IMR-90 (cell line): ENCODE measurements around the gene CD8B2. TPM values are rescaled to one million over a fixed set of nuclear protein-coding genes. Genes with fewer than 3 reads are reported as not detected.

Experiments
- ATAC-seq: fragments of 200-7000 bp; cut with Tn5 transposase; 2 replicates; pipeline ENCODE4 v1.9.1; 2020; ENCODE audit warnings: low read depth, mild to moderate bottlenecking, moderate library complexity
- BruUV-seq: library from RNA; stranded (reverse); fragments of 400-500 nt; replicated peaks from 2 replicates; lab custom pipeline; 2021; lab: Mats Ljungman, UMichigan
- CTCF ChIA-PET: fragments of 300-600 bp; formaldehyde crosslinking; extraction: SDS; loops from one replicate; lab custom pipeline; 2021; ENCODE audit warnings: antibody characterized with exemption; lab: Yijun Ruan, JAX
- POLR2A ChIA-PET: fragments of 300-600 bp; sonication (Branson Sonifier 250); formaldehyde crosslinking; loops from one replicate; lab custom pipeline; 2022; ENCODE audit warnings: antibody characterized with exemption; ENCODE audit not compliant: unreplicated experiment; lab: Charles Lee
- DNase-seq: peaks from one replicate; pipeline ENCODE4 v3.0.0; 2013
- H2AFZ ChIP-seq: replicated peaks from 2 replicates; pipeline ENCODE3; 2013; ENCODE audit warnings: low read length, mild to moderate bottlenecking; ENCODE audit not compliant: poor library complexity
- H2AK5ac ChIP-seq: 2 replicates; pipeline ENCODE4 v1.6.1; 2013; ENCODE audit warnings: low read depth, low read length, inconsistent platforms
- H2AK9ac ChIP-seq: replicated peaks from 2 replicates; pipeline ENCODE3; 2013; ENCODE audit warnings: mild to moderate bottlenecking, low read depth, low read length, moderate library complexity; ENCODE audit not compliant: poor library complexity
- H2BK120ac ChIP-seq: 2 replicates; pipeline ENCODE4 v1.6.1; 2013; ENCODE audit warnings: low read depth, low read length, inconsistent platforms
- H2BK15ac ChIP-seq: 3 replicates; pipeline ENCODE4 v1.6.1; 2013; ENCODE audit warnings: low read depth, low read length, inconsistent platforms
- H2BK20ac ChIP-seq: 2 replicates; pipeline ENCODE4 v1.6.1; 2013; ENCODE audit warnings: low read depth, mild to moderate bottlenecking, inconsistent platforms, low read length, moderate library complexity
- H2BK5ac ChIP-seq: 2 replicates; pipeline ENCODE4 v1.6.1; 2013; ENCODE audit warnings: mild to moderate bottlenecking, low read depth, low read length, inconsistent platforms; ENCODE audit not compliant: poor library complexity, severe bottlenecking
- H3K14ac ChIP-seq: replicated peaks from 2 replicates; pipeline ENCODE4 v1.6.1; 2013; ENCODE audit warnings: low read depth, low read length, inconsistent platforms
- H3K18ac ChIP-seq: 2 replicates; pipeline ENCODE4 v1.6.1; 2013; ENCODE audit warnings: low read depth, low read length, control low read depth
- H3K23ac ChIP-seq: 2 replicates; pipeline ENCODE4 v1.6.1; 2013; ENCODE audit warnings: low read depth, low read length, inconsistent platforms
- H3K27ac ChIP-seq: 2 replicates; pipeline ENCODE4 v1.5.1; 2013; ENCODE audit warnings: mild to moderate bottlenecking, control low read depth, low read length; ENCODE audit not compliant: insufficient read depth
- H3K27me3 ChIP-seq: 2 replicates; pipeline ENCODE4 v1.6.1; 2013; ENCODE audit warnings: low read length; ENCODE audit not compliant: control insufficient read depth, insufficient read depth
- H3K36me3 ChIP-seq: 2 replicates; pipeline ENCODE4 v1.6.1; 2013; ENCODE audit warnings: low read length, mixed read lengths; ENCODE audit not compliant: control insufficient read depth, insufficient read depth
- H3K4ac ChIP-seq: 2 replicates; pipeline ENCODE4 v1.6.1; 2013; ENCODE audit warnings: low read depth, low read length, inconsistent platforms
- H3K4me1 ChIP-seq: 2 replicates; pipeline ENCODE4 v1.6.1; 2013; ENCODE audit warnings: low read length, mixed read lengths; ENCODE audit not compliant: control insufficient read depth, insufficient read depth
- H3K4me2 ChIP-seq: 2 replicates; pipeline ENCODE4 v1.6.1; 2013; ENCODE audit warnings: low read depth, mild to moderate bottlenecking, control low read depth, low read length, moderate library complexity
- H3K4me3 ChIP-seq: 2 replicates; pipeline ENCODE4 v1.5.1; 2013; ENCODE audit warnings: low read depth, mild to moderate bottlenecking, control low read depth, low read length, moderate library complexity; ENCODE audit not compliant: insufficient read depth
- H3K56ac ChIP-seq: 2 replicates; pipeline ENCODE4 v1.6.1; 2013; ENCODE audit warnings: low read length, inconsistent platforms; ENCODE audit not compliant: insufficient read depth; ENCODE audit errors: extremely low read depth
- H3K79me1 ChIP-seq, 2 experiments: 2 replicates each; pipeline ENCODE4 v1.6.1; 2013; ENCODE audit warnings: low read length in 2 of 2, inconsistent platforms in 1 of 2, low read depth in 1 of 2
- H3K9ac ChIP-seq: 2 replicates; pipeline ENCODE4 v1.6.1; 2013; ENCODE audit warnings: low read depth, low read length, control low read depth
- H3K9me1 ChIP-seq: 2 replicates; pipeline ENCODE4 v1.6.1; 2013; ENCODE audit warnings: low read length, inconsistent platforms; ENCODE audit not compliant: insufficient read depth
- H3K9me3 ChIP-seq: 2 replicates; pipeline ENCODE4 v1.6.1; 2013; ENCODE audit warnings: low read length; ENCODE audit not compliant: control insufficient read depth, insufficient read depth
- H4K20me1 ChIP-seq: 2 replicates; pipeline ENCODE4 v1.6.1; 2013; ENCODE audit warnings: low read length, inconsistent platforms; ENCODE audit not compliant: insufficient read depth
- H4K5ac ChIP-seq: 2 replicates; pipeline ENCODE4 v1.6.1; 2013; ENCODE audit warnings: mild to moderate bottlenecking, low read depth, low read length, control low read depth
- H4K8ac ChIP-seq, 2 experiments: 2 replicates each; pipeline ENCODE4 v1.6.1; 2013; ENCODE audit warnings: low read depth in 2 of 2, low read length in 2 of 2, control low read depth in 1 of 2, inconsistent platforms in 1 of 2
- H4K91ac ChIP-seq: 2 replicates; pipeline ENCODE4 v1.6.1; 2013; ENCODE audit warnings: low read depth, low read length, inconsistent platforms; ENCODE audit not compliant: insufficient read depth
- CEBPB ChIP-seq: IDR thresholded peaks from 2 replicates; pipeline ENCODE4 v1.6.1; 2012; ENCODE audit warnings: low read depth, low read length, improper control_type of control experiment
- CHD1 ChIP-seq: IDR thresholded peaks from 2 replicates; pipeline ENCODE4 v1.6.1; 2012; ENCODE audit warnings: low read depth, low read length, improper control_type of control experiment
- WGBS, 2 experiments: methylation state at CpG; one replicate each; pipeline versions ENCODE4 v1.1.5 to v1.1.7; 2013; ENCODE audit warnings: missing lambda C conversion rate in 2 of 2; ENCODE audit not compliant: insufficient read length in 1 of 2; ENCODE audit errors: extremely low coverage in 2 of 2; 5-methylcytosine and 5-hydroxymethylcytosine counted together
- dilution Hi-C: fragments of 300-500 bp; cut with HindIII; formaldehyde crosslinking; loops from one replicate; pipeline ENCODE4 v1.14.3; 2018; ENCODE audit warnings: low sequenced_read_pairs; ENCODE audit not compliant: unreplicated experiment
- in situ Hi-C: fragments of 300-500 bp; cut with MboI; formaldehyde crosslinking; loops from 3 replicates; pipeline ENCODE4 v1.14.3; 2019; ENCODE audit warnings: low sequenced_read_pairs, inconsistent platforms, mixed read lengths
- intact Hi-C: fragments of 100-400 bp; cut with micrococcal nuclease; formaldehyde crosslinking; loops from 2 replicates; pipeline ENCODE4 v1.10.0; 2022
- polyA plus RNA-seq, 3 experiments: library from polyadenylated mRNA; depleted of rRNA; stranded (reverse); fragments of >200 nt; gene quantifications; 2 replicates each; pipeline ENCODE4 v1.2.3, GENCODE V29; 2012; ENCODE audit warnings: low replicate concordance in 1 of 3
- total RNA-seq: library from RNA; depleted of rRNA; stranded (reverse); fragments of >200 nt; gene quantifications from 2 replicates; pipeline ENCODE4 v1.2.3, GENCODE V29; 2012

The CD8B2 gene
- total and polyA plus RNA-seq, 2 of the 4 experiments (the other 2 are of a cell fraction): not detected

DNA sequence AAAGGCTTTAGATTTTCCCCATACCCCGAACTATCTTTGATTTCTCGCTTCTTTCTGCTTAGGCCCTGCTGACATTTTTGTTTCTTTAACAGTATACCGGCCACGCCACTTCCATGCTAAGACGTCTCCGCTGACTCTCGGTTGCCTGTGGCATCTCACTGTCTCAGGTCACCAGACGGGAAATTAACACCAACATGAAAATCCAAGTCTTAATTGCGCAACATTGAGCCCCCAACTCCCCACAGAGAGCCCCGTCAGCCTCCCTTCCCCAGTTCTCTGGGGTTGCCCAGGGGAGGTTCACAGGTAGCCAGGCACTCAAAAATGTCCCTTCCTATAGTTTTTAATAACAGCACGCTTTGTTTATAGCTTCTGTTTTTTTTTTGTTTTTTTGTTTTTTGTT is 30.2 kb downstream of the CD8B2 start:
- H2AK9ac ChIP-seq: no peak overlapping the region
- no peak overlapping the region for H4K8ac ChIP-seq
- no peak overlapping the region for H2BK120ac ChIP-seq
- dilution Hi-C loops (no loop called here), in situ Hi-C loops (no loop called here), intact Hi-C loops (no loop called here)
- no peaks in the 10 kb centered on the region for H3K27me3 ChIP-seq
- no peak overlapping the region for H3K4me3 ChIP-seq
- H3K36me3 ChIP-seq: no peaks in the 10 kb centered on the region
- no peak overlapping the region for H3K23ac ChIP-seq
- no peak overlapping the region for H3K14ac ChIP-seq
- H3K9me1 ChIP-seq: no peaks in the 10 kb centered on the region
- H2BK5ac ChIP-seq: no peak overlapping the region
- no peak overlapping the region for H3K27ac ChIP-seq
- H3K79me1 ChIP-seq: no peaks in the 10 kb centered on the region
- ChIA-PET POLR2A (no interaction called here), CTCF (no interaction called here)
- H4K91ac ChIP-seq: no peak overlapping the region
- ATAC-seq (no peak), DNase-seq (no peak)
- no peaks in the 10 kb centered on the region for H3K4me1 ChIP-seq
- BruUV-seq: no TSS peak
- no peak overlapping the region for H2AK5ac ChIP-seq
- H3K18ac ChIP-seq: no peak overlapping the region
- H3K9me3 ChIP-seq: no peaks in the 10 kb centered on the region
- no peak overlapping the region for H3K56ac ChIP-seq
- no peak overlapping the region for H2BK20ac ChIP-seq
- no peak overlapping the region for H2AFZ ChIP-seq
- no CpG with 5 or more reads among the region's 11 CpGs for WGBS, 2 experiments
- no peak overlapping the region for H2BK15ac ChIP-seq
- no peak overlapping the region for H3K9ac ChIP-seq
- no peaks in the 10 kb centered on the region for H4K20me1 ChIP-seq
- no peak for TF ChIP-seq CHD1
- peak; percentile 70 for TF ChIP-seq CEBPB
- no peak overlapping the region for H4K5ac ChIP-seq
- H3K4me2 ChIP-seq: no peak overlapping the region
- no peak overlapping the region for H3K4ac ChIP-seq
